Smooth muscle cell (in vitro differentiated cells): ENCODE results near the gene LRRC37A3. TPM values are rescaled to one million over a fixed set of nuclear protein-coding genes. Genes with fewer than 3 reads are reported as not detected.
A peak's percentile ranks its signal among the peaks of the same experiment; 100 is the strongest.

Source experiments
- DNase-seq: peaks from one replicate; lab custom pipeline; 2025; ENCODE audit not compliant: unreplicated experiment; lab: John Stamatoyannopoulos, UW
- H2AFZ ChIP-seq: fragments of 200-600 bp; sonication (generic); 2 replicates; pipeline ENCODE4 v1.6.0; 2016; ENCODE audit warnings: antibody characterized with exemption, low read depth, mild to moderate bottlenecking
- H3F3A ChIP-seq: fragments of 200-600 bp; sonication (generic); 2 replicates; pipeline ENCODE4 v1.6.0; 2017; ENCODE audit warnings: antibody characterized with exemption, low read depth
- H3K27ac ChIP-seq: fragments of 200-600 bp; sonication (generic); 2 replicates; pipeline ENCODE4 v1.5.1; 2016; ENCODE audit warnings: low read depth, mild to moderate bottlenecking
- H3K27me3 ChIP-seq: fragments of 200-600 bp; sonication (generic); 2 replicates; pipeline ENCODE4 v1.6.1; 2016; ENCODE audit warnings: low read depth, mild to moderate bottlenecking
- H3K36me3 ChIP-seq: fragments of 200-600 bp; sonication (generic); 2 replicates; pipeline ENCODE4 v1.5.1; 2016; ENCODE audit warnings: low read depth
- H3K4me1 ChIP-seq: fragments of 200-600 bp; sonication (generic); 2 replicates; pipeline ENCODE4 v1.5.1; 2016; ENCODE audit warnings: low read depth
- H3K4me2 ChIP-seq: fragments of 200-600 bp; sonication (generic); 2 replicates; pipeline ENCODE4 v1.6.0; 2016; ENCODE audit warnings: mild to moderate bottlenecking
- H3K4me3 ChIP-seq: fragments of 200-600 bp; sonication (generic); 2 replicates; pipeline ENCODE4 v1.5.1; 2016; ENCODE audit warnings: mild to moderate bottlenecking
- H3K79me2 ChIP-seq: fragments of 200-600 bp; sonication (generic); 2 replicates; pipeline ENCODE4 v1.6.0; 2016; ENCODE audit warnings: low read depth, mild to moderate bottlenecking
- H3K9ac ChIP-seq: fragments of 200-600 bp; sonication (generic); 2 replicates; pipeline ENCODE4 v1.6.0; 2016; ENCODE audit warnings: low read depth
- H3K9me3 ChIP-seq: fragments of 200-600 bp; sonication (generic); replicated peaks from 2 replicates; pipeline ENCODE4 v1.5.1; 2016; ENCODE audit warnings: low read depth
- H4K20me1 ChIP-seq: fragments of 200-600 bp; sonication (generic); 2 replicates; pipeline ENCODE4 v1.6.0; 2016; ENCODE audit warnings: low read depth
- WGBS: methylation state at CpG from one replicate; pipeline ENCODE4 v1.1.7; 2016; ENCODE audit warnings: low lambda C conversion rate; 5-methylcytosine and 5-hydroxymethylcytosine counted together
- polyA plus RNA-seq: library from polyadenylated mRNA; unstranded; fragments of >200 nt; fragmentation: Nextera tagmentation; extraction: Ambion mirVana; gene quantifications from 2 replicates; pipeline ENCODE4 v1.2.1, GENCODE V29; 2016
- total RNA-seq: library from RNA; depleted of rRNA; stranded (reverse); fragments of >200 nt; gene quantifications from 2 replicates; pipeline ENCODE4 v1.2.3, GENCODE V29; 2014
- TF ChIP-seq, protein P1 (sequence below): fragments of 200-600 bp; sonication (generic); IDR thresholded peaks from 2 replicates; pipeline ENCODE4 v1.5.1; 2017; ENCODE audit warnings: borderline replicate concordance, mild to moderate bottlenecking, antibody characterized with exemption; ENCODE audit not compliant: insufficient read depth, poor library complexity, severe bottlenecking

Gene LRRC37A3
- total and polyA plus RNA-seq, 2 experiments from 2014 or later = 6.1 to 7.2 TPM

DNA sequence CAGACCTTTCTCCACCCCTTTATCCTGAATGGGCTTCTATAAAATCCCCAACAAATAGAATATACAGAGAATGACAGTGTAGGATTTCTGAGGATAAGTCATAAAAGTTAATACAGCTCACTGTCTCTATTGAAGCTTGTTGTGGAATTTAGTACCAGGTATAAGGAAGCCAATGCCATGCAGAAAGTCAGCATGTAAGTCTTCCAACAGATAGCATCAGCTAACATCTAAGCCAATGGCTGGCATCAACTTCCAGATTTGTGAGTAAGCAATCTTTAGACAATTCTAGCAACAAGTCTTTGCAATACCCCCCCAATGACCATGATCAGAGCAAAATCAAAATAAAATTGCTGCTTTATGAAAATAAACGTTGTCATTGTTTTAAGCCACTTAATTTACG lies 22.5 kb upstream of the LRRC37A3 start:
- no peak overlapping the region for H3K4me2 ChIP-seq
- no peaks in the 10 kb centered on the region for H3K27me3 ChIP-seq
- 91% methylated on average over 2 of the region's 2 CpGs for WGBS
- H3K4me1 ChIP-seq = no peaks in the 10 kb centered on the region
- no peak overlapping the region for H2AFZ ChIP-seq
- no peaks in the 10 kb centered on the region for H4K20me1 ChIP-seq
- no peak overlapping the region for H3K27ac ChIP-seq
- no peaks in the 10 kb centered on the region for H3F3A ChIP-seq
- no peaks in the 10 kb centered on the region for H3K9me3 ChIP-seq
- TF ChIP-seq, protein P1, sequence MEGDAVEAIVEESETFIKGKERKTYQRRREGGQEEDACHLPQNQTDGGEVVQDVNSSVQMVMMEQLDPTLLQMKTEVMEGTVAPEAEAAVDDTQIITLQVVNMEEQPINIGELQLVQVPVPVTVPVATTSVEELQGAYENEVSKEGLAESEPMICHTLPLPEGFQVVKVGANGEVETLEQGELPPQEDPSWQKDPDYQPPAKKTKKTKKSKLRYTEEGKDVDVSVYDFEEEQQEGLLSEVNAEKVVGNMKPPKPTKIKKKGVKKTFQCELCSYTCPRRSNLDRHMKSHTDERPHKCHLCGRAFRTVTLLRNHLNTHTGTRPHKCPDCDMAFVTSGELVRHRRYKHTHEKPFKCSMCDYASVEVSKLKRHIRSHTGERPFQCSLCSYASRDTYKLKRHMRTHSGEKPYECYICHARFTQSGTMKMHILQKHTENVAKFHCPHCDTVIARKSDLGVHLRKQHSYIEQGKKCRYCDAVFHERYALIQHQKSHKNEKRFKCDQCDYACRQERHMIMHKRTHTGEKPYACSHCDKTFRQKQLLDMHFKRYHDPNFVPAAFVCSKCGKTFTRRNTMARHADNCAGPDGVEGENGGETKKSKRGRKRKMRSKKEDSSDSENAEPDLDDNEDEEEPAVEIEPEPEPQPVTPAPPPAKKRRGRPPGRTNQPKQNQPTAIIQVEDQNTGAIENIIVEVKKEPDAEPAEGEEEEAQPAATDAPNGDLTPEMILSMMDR = no peak
- no peaks in the 10 kb centered on the region for H3K79me2 ChIP-seq
- no peaks in the 10 kb centered on the region for H3K36me3 ChIP-seq
- no peak for DNase-seq
- no peak overlapping the region for H3K9ac ChIP-seq
- H3K4me3 ChIP-seq = no peak overlapping the region

DNA sequence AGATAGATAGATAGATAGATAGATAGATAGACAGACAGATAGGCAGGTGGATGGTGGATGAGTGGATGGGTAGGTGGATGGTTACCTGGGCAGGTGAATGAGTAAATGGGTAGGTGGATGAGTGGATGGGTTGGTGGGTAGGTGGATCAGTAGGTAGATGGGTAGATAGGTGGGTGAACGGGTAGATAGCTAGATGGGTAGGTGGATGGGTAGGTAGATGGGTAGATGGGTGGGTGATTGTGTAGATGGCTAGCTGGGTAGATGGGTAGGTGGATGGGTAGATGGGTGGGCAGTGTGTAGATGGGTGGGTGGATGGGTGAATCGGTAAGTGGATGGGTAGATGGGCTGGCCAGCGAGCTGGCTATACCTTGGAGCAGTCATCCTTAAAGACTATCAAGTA lies 21.8 kb upstream of the LRRC37A3 start:
- Histone ChIP-seq H3K27me3 (no peaks in the 10 kb centered on the region), H3F3A (no peaks in the 10 kb centered on the region), H3K79me2 (no peaks in the 10 kb centered on the region), H2AFZ (no peak overlapping the region), H4K20me1 (no peaks in the 10 kb centered on the region), H3K9ac (no peak overlapping the region), H3K4me2 (no peak overlapping the region), H3K36me3 (no peaks in the 10 kb centered on the region), H3K27ac (no peak overlapping the region), H3K9me3 (no peaks in the 10 kb centered on the region), H3K4me1 (no peaks in the 10 kb centered on the region), H3K4me3 (no peak overlapping the region)
- 97% methylated on average over 3 of the region's 3 CpGs for WGBS
- TF ChIP-seq, protein P1 = no peak
- DNase-seq = no peak

DNA sequence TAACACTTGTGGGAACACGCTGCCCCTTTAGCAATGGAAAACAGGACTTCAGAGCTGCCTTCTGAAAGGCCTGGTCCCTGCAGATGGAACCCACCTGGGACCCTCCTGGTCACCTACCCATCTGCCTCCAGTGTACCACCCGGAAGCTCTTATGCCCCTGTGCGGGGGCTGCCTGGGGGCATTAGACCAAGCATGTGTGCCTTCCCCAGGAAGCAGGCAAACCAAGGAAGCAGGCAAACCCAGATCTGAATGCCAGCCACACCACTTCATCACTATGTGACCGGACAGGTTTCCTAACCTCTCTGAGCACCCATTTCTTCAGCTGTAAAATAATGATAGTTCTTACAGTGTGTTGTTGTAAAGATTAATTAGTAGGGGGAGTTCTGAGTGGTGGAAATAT lies 20.8 kb upstream of the LRRC37A3 start:
- H3K27me3 ChIP-seq = no peaks in the 10 kb centered on the region
- TF ChIP-seq, protein P1 = no peak
- no peaks in the 10 kb centered on the region for H4K20me1 ChIP-seq
- DNase-seq = no peak
- H3K36me3 ChIP-seq = no peaks in the 10 kb centered on the region
- H2AFZ ChIP-seq = no peak overlapping the region
- no peaks in the 10 kb centered on the region for H3K4me1 ChIP-seq
- H3K9me3 ChIP-seq = no peaks in the 10 kb centered on the region
- no peaks in the 10 kb centered on the region for H3K79me2 ChIP-seq
- H3K4me3 ChIP-seq = no peak overlapping the region
- no peak overlapping the region for H3K4me2 ChIP-seq
- peak overlapping the region; percentile 79 for H3K27ac ChIP-seq
- 88% methylated on average over 4 of the region's 4 CpGs for WGBS
- H3F3A ChIP-seq = no peaks in the 10 kb centered on the region
- no peak overlapping the region for H3K9ac ChIP-seq

DNA sequence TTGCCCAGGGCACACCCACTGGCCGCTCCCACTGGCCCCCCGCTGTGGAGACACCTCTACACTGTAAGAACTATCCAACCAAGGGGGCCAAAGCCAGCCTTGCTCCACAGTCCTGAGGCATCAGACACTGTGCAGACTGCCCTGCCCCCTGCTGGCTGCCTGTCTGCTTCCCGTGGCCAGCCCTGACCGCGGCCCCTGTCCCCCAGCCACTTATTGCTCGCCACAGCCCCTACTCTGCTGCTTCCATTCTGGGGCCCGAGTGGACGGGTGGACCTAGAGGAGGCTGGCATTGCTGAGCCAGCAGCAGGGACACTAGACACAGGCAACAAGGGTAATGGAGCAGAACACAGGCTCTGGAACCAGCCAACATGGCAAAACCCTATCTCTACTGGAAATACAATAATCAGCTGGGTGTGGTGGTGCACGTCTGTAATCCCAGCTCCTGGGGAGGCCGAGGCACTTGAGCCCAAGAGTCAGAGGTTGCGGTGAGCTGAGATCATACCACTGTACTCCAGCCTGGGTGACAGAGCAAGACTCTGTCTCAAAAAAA lies 19.7 kb upstream of the LRRC37A3 start:
- Histone ChIP-seq H3K27ac (peak overlapping the region; percentile 79), H3K4me3 (no peak overlapping the region), H3K4me1 (no peaks in the 10 kb centered on the region), H2AFZ (no peak overlapping the region), H4K20me1 (no peaks in the 10 kb centered on the region), H3K36me3 (no peaks in the 10 kb centered on the region), H3K27me3 (no peaks in the 10 kb centered on the region), H3K9me3 (no peaks in the 10 kb centered on the region), H3K79me2 (no peaks in the 10 kb centered on the region), H3F3A (no peaks in the 10 kb centered on the region), H3K9ac (no peak overlapping the region), H3K4me2 (no peak overlapping the region)
- no peak for DNase-seq
- TF ChIP-seq, protein P1 = peak; percentile 52
- 50% methylated on average over 11 of the region's 11 CpGs for WGBS
